22Rv1 (cell line): Measurements from ENCODE around the gene PLEKHA5.

ENCODE experiments used
- ZFX ChIP-seq: fragments of 450-650 bp; IDR thresholded peaks from 2 replicates; pipeline ENCODE4 v1.6.1; 2017; ENCODE audit warnings: antibody characterized with exemption, borderline replicate concordance
- TF ChIP-seq, protein P1 (sequence below): fragments of 450-650 bp; IDR thresholded peaks from 2 replicates; pipeline ENCODE4 v1.5.1; 2017; ENCODE audit warnings: mild to moderate bottlenecking

DNA sequence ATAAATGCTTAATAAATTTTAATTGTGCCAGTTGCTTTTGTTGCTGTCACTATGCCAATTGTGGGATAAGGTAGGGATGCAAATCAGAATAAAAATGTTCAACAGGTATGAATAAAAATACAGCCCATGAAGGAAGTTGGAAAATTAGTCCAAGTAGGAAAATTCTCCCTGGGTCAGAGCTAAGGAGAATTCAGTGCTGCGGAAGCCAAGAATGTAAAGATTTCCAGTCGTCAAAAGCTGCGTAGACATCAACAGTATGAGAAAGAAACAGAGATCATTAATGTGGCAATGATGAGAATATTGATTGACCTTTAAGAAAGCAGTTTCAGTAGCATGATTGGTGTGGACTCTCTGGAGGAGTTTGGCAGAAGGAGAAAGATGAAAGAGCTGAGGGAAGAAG is 87.9 kb downstream of the PLEKHA5 start:
- TF ChIP-seq, protein P1, sequence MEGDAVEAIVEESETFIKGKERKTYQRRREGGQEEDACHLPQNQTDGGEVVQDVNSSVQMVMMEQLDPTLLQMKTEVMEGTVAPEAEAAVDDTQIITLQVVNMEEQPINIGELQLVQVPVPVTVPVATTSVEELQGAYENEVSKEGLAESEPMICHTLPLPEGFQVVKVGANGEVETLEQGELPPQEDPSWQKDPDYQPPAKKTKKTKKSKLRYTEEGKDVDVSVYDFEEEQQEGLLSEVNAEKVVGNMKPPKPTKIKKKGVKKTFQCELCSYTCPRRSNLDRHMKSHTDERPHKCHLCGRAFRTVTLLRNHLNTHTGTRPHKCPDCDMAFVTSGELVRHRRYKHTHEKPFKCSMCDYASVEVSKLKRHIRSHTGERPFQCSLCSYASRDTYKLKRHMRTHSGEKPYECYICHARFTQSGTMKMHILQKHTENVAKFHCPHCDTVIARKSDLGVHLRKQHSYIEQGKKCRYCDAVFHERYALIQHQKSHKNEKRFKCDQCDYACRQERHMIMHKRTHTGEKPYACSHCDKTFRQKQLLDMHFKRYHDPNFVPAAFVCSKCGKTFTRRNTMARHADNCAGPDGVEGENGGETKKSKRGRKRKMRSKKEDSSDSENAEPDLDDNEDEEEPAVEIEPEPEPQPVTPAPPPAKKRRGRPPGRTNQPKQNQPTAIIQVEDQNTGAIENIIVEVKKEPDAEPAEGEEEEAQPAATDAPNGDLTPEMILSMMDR, result no peak
- no peak for TF ChIP-seq ZFX
